ENCODE measurements around the gene SPTBN1.

SPTBN1 gene

GRCh38 chr2:54534221-54534620, 78.1 kb downstream of the SPTBN1 start:
- peaks cover 31% of the 10 kb centered on the region for H3K36me3 ChIP-seq (ENCODE audit: insufficient read depth, low read length)
- H3K4me1 ChIP-seq (ENCODE audit: control insufficient read depth, insufficient read depth, low read length) = peaks cover 28% of the 10 kb centered on the region
- no peaks in the 10 kb centered on the region for H3K9me3 ChIP-seq (replicated peaks; ENCODE audit: low read length)
- H3K4me3 ChIP-seq (ENCODE audit: low read length) = no peak overlapping the region
- H3K27me3 ChIP-seq (ENCODE audit: control insufficient read depth, insufficient read depth, low read length) = no peaks in the 10 kb centered on the region
- no peak overlapping the region for H3K4me2 ChIP-seq (ENCODE audit: low read length)
- no peak overlapping the region for H3K9ac ChIP-seq (ENCODE audit: low read depth, low read length)

GRCh38 chr2:54534625-54535024, 78.5 kb downstream of the SPTBN1 start:
- Histone ChIP-seq H3K4me2 (ENCODE audit: low read length) (no peak overlapping the region), H3K27me3 (ENCODE audit: control insufficient read depth, insufficient read depth, low read length) (no peaks in the 10 kb centered on the region), H3K4me3 (ENCODE audit: low read length) (no peak overlapping the region), H3K36me3 (ENCODE audit: insufficient read depth, low read length) (peaks cover 28% of the 10 kb centered on the region), H3K4me1 (ENCODE audit: control insufficient read depth, insufficient read depth, low read length) (peaks cover 28% of the 10 kb centered on the region), H3K9ac (ENCODE audit: low read depth, low read length) (no peak overlapping the region), H3K9me3 (replicated peaks; ENCODE audit: low read length) (no peaks in the 10 kb centered on the region)

DNA sequence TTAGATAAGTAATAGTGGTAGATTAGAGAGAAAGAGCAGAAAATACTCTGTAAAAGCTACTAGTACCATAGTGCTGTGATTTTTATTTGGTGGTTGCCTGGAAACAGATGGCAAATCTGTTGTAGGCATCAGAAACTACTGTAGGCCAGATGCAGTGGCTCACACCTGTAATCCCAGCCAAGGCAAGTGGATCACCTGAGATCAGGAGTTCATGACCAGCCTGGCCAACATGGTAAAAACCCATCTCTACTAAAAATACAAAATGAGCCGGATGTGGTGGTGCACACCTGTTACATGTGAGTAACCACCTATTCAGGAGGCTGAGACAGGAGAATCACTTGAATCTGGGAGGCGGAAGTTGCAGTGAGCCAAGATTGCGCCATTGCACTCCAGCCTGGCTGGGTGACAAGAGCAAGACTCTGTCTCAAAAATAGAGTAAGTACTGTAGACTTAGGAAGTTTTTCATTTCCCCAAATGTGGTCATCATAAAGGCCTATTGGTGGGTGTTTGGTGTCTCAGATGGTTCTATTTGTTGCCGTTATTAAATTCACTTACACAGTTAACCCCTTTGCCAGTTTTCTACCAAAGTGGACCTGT, 79.6 kb downstream of the SPTBN1 start:
- no peak overlapping the region for H3K9ac ChIP-seq (ENCODE audit: low read depth, low read length)
- no peak overlapping the region for H3K4me2 ChIP-seq (ENCODE audit: low read length)
- H3K27me3 ChIP-seq (ENCODE audit: control insufficient read depth, insufficient read depth, low read length) = no peaks in the 10 kb centered on the region
- H3K36me3 ChIP-seq (ENCODE audit: insufficient read depth, low read length) = peaks cover 25% of the 10 kb centered on the region
- H3K9me3 ChIP-seq (replicated peaks; ENCODE audit: low read length) = no peaks in the 10 kb centered on the region
- peaks cover 38% of the 10 kb centered on the region for H3K4me1 ChIP-seq (ENCODE audit: control insufficient read depth, insufficient read depth, low read length)
- H3K4me3 ChIP-seq (ENCODE audit: low read length) = no peak overlapping the region

- no peak overlapping the region for H3K9ac ChIP-seq (ENCODE audit: low read depth, low read length)
These were observed 80.6 kb downstream of the SPTBN1 start for GRCh38 chr2:54536720-54537119.

DNA sequence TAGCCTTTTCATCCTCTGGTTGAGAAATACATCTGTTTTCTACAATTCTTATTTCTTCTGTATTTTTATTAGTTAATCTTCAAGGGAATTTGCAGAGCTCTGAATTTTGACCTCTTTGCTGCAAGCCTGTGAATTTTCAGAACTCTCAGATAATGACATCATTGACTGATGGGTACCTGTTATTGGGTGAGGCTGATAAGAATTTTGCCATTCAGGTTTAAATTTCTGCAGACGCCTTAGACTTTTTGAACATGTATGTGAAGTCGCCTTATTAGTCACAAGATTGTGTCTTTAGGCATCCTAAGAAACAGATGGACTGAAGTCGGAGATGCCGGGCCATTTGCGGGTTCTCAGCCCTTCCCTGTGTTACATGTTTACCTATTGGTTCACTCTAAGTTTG, 82.4 kb downstream of the SPTBN1 start:
- H3K9me3 ChIP-seq (replicated peaks; ENCODE audit: low read length) = no peaks in the 10 kb centered on the region
- H3K9ac ChIP-seq (ENCODE audit: low read depth, low read length) = no peak overlapping the region
- H3K4me2 ChIP-seq (ENCODE audit: low read length) = no peak overlapping the region
- no peaks in the 10 kb centered on the region for H3K27me3 ChIP-seq (ENCODE audit: control insufficient read depth, insufficient read depth, low read length)
- H3K4me3 ChIP-seq (ENCODE audit: low read length) = no peak overlapping the region
- H3K4me1 ChIP-seq (ENCODE audit: control insufficient read depth, insufficient read depth, low read length) = peaks cover 16% of the 10 kb centered on the region
- peaks cover 26% of the 10 kb centered on the region for H3K36me3 ChIP-seq (ENCODE audit: insufficient read depth, low read length)

More at GRCh38 chr2:54536720-54537119, 80.6 kb downstream of the SPTBN1 start:
- H3K9me3 ChIP-seq (replicated peaks; ENCODE audit: low read length) = no peaks in the 10 kb centered on the region
- H3K36me3 ChIP-seq (ENCODE audit: insufficient read depth, low read length) = peaks cover 26% of the 10 kb centered on the region
- no peak overlapping the region for H3K4me2 ChIP-seq (ENCODE audit: low read length)
- H3K4me3 ChIP-seq (ENCODE audit: low read length) = no peak overlapping the region
- peaks cover 32% of the 10 kb centered on the region for H3K4me1 ChIP-seq (ENCODE audit: control insufficient read depth, insufficient read depth, low read length)
- no peaks in the 10 kb centered on the region for H3K27me3 ChIP-seq (ENCODE audit: control insufficient read depth, insufficient read depth, low read length)

DNA sequence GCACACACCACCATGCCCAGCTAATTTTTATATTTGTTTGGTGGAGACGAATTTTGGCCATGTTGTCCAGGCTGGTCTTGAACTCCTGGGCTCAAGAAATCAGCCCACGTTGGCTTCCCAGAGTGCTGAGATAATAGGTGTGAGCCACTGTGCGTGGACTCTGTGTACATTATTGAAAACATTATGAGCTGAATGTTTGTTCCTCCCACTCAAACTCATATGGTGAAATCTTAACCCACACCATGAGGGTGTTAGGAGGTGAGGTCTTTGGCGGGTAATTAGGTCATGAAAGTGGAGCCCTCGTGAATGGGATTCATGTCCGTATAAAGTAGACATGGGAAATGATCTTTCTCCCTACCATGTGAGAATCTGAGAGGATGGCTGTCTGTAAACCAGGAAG, 83.6 kb downstream of the SPTBN1 start:
- Histone ChIP-seq H3K4me1 (ENCODE audit: control insufficient read depth, insufficient read depth, low read length) (peaks cover 16% of the 10 kb centered on the region), H3K4me3 (ENCODE audit: low read length) (no peak overlapping the region), H3K27me3 (ENCODE audit: control insufficient read depth, insufficient read depth, low read length) (no peaks in the 10 kb centered on the region), H3K9ac (ENCODE audit: low read depth, low read length) (no peak overlapping the region), H3K36me3 (ENCODE audit: insufficient read depth, low read length) (peaks cover 21% of the 10 kb centered on the region), H3K4me2 (ENCODE audit: low read length) (no peak overlapping the region), H3K9me3 (replicated peaks; ENCODE audit: low read length) (no peaks in the 10 kb centered on the region)

- Histone ChIP-seq H3K36me3 (ENCODE audit: insufficient read depth, low read length) (peaks cover 16% of the 10 kb centered on the region), H3K4me3 (ENCODE audit: low read length) (no peak overlapping the region), H3K27me3 (ENCODE audit: control insufficient read depth, insufficient read depth, low read length) (no peaks in the 10 kb centered on the region), H3K9me3 (replicated peaks; ENCODE audit: low read length) (no peaks in the 10 kb centered on the region), H3K4me2 (ENCODE audit: low read length) (no peak overlapping the region), H3K9ac (ENCODE audit: low read depth, low read length) (no peak overlapping the region), H3K4me1 (ENCODE audit: control insufficient read depth, insufficient read depth, low read length) (peaks cover 16% of the 10 kb centered on the region)
These were observed 84.1 kb downstream of the SPTBN1 start for GRCh38 chr2:54540194-54540593.

DNA sequence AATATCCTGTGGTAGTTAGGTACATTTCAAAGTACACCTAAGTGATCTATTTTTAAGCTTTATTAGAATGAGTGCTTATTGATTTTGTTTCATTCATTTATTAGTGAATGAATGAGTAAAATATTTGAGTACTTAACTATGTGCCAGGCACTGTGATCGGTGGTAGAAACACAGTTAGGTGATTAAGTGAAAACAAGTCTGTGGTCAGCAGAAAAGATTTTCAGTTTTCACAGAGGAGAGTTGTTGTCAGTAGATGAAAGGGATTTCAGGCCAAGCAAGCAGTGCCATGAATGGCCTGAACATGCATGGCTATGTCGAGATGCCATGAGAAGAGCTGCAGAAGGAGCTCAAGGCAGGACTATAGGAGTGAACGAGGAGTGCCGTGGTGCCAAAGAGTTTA, 85.9 kb downstream of the SPTBN1 start:
- peaks cover 10% of the 10 kb centered on the region for H3K36me3 ChIP-seq (ENCODE audit: insufficient read depth, low read length)
- no peaks in the 10 kb centered on the region for H3K27me3 ChIP-seq (ENCODE audit: control insufficient read depth, insufficient read depth, low read length)
- H3K9me3 ChIP-seq (replicated peaks; ENCODE audit: low read length) = no peaks in the 10 kb centered on the region
- H3K4me2 ChIP-seq (ENCODE audit: low read length) = no peak overlapping the region
- no peak overlapping the region for H3K9ac ChIP-seq (ENCODE audit: low read depth, low read length)
- no peak overlapping the region for H3K4me3 ChIP-seq (ENCODE audit: low read length)
- peaks cover 31% of the 10 kb centered on the region for H3K4me1 ChIP-seq (ENCODE audit: control insufficient read depth, insufficient read depth, low read length)

DNA sequence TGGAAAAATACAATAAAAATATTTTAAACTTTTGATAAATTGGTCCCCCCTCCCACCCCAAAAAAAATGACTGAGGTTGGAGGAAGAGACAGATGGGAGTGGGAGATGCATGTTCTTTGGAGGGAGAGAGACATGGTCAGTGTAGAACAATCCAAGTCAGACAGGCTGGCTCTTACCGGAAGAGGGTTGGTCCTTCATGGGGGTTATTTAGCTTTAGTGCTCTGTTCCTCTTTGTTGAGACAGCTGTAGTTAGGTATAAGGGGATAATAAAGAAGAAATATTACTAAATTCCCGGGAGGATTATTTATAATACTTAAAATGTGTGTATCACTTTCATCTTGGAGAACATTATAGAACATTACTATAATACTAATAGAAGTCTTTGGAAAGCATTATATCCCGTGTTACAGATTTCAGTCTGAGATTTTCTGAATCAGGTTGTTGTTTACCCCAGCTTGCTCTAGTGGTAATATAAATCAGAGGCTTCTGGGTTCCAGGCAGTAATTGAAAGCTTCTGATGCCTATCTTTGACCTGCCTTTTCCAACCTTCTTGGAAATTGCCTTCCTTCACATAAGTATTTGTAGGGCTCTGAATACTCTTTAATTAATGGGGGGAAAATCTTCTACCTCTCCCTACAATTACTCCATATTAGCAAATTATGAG, 87.7 kb downstream of the SPTBN1 start:
- Histone ChIP-seq H3K4me1 (ENCODE audit: control insufficient read depth, insufficient read depth, low read length) (peaks cover 31% of the 10 kb centered on the region), H3K27me3 (ENCODE audit: control insufficient read depth, insufficient read depth, low read length) (no peaks in the 10 kb centered on the region), H3K9me3 (replicated peaks; ENCODE audit: low read length) (no peaks in the 10 kb centered on the region), H3K9ac (ENCODE audit: low read depth, low read length) (no peak overlapping the region), H3K4me3 (ENCODE audit: low read length) (no peak overlapping the region), H3K36me3 (ENCODE audit: insufficient read depth, low read length) (peaks cover 6% of the 10 kb centered on the region), H3K4me2 (ENCODE audit: low read length) (no peak overlapping the region)

DNA sequence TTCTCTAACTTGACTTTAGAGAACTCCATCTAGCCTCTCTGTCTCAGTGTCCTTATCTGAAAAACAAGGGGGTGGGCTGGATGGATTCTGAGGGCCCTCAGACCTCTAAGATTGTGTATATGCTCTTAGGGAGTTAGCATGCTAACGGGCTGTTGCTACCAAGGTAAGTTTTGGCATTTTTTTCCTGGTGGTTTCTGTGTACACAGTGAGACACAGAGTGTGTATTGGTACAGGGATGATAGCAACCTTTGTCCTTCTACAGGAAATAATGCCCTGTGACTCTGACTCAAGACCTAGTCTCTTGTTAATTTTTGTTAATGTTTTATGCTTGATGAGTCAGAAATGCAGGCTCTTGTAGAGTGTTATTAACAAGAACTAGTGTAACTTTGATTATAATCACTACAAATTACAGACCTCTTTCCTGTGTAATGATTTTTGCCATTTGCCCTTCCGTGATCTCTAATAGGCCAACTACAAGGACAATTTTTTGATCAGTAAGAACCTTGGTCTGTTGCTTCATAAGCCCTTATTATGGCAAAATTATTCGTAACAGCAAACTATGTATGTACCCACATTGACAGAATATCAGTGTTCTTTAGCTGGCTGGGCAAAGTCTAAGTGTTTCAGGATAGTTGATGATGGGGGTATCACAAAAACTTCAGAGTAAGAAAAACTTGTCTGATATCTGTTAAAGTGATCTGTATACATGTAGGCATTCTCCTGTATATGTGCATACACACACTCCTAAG, 89.7 kb downstream of the SPTBN1 start:
- H3K9me3 ChIP-seq (replicated peaks; ENCODE audit: low read length) = no peaks in the 10 kb centered on the region
- peaks cover 18% of the 10 kb centered on the region for H3K4me1 ChIP-seq (ENCODE audit: control insufficient read depth, insufficient read depth, low read length)
- no peaks in the 10 kb centered on the region for H3K27me3 ChIP-seq (ENCODE audit: control insufficient read depth, insufficient read depth, low read length)
- H3K4me2 ChIP-seq (ENCODE audit: low read length) = no peak overlapping the region
- H3K9ac ChIP-seq (ENCODE audit: low read depth, low read length) = no peak overlapping the region
- no peaks in the 10 kb centered on the region for H3K36me3 ChIP-seq (ENCODE audit: insufficient read depth, low read length)
- H3K4me3 ChIP-seq (ENCODE audit: low read length) = no peak overlapping the region

DNA sequence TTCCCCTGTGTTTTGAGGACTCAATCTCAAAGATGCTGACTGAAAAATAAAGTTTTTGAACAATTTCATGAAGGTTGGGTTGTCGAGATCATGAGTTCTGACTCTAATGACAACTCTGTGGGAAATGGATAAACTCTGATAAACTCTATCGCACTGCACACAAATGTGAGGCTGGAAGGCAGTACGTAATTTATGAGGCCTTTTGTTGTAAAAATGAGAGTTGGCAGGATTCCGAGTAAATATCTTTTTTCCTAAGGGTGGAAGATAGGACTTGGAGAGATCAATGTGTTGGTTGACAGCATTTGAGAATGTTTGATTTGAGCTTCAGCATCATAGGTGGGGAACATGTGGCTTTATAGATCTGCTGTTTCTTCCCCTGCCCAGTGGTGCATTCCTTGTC, 90.4 kb downstream of the SPTBN1 start:
- no peaks in the 10 kb centered on the region for H3K27me3 ChIP-seq (ENCODE audit: control insufficient read depth, insufficient read depth, low read length)
- H3K9ac ChIP-seq (ENCODE audit: low read depth, low read length) = no peak overlapping the region
- H3K4me2 ChIP-seq (ENCODE audit: low read length) = no peak overlapping the region
- H3K9me3 ChIP-seq (replicated peaks; ENCODE audit: low read length) = no peaks in the 10 kb centered on the region
- no peaks in the 10 kb centered on the region for H3K36me3 ChIP-seq (ENCODE audit: insufficient read depth, low read length)
- no peak overlapping the region for H3K4me3 ChIP-seq (ENCODE audit: low read length)
- peaks cover 16% of the 10 kb centered on the region for H3K4me1 ChIP-seq (ENCODE audit: control insufficient read depth, insufficient read depth, low read length)
